GM12875 (cell line): ENCODE results near the gene RASGEF1B.

Experiments
- H3K4me3 ChIP-seq: one replicate; pipeline ENCODE4 v1.5.1; 2011; ENCODE audit warnings: low read depth, low read length, control low read depth
- TF ChIP-seq, protein P1 (sequence below): IDR thresholded peaks from 2 replicates; pipeline ENCODE4 v1.5.1; 2011; ENCODE audit warnings: low read depth, mild to moderate bottlenecking, control low read depth, inconsistent platforms, low read length, moderate library complexity, borderline replicate concordance; ENCODE audit not compliant: insufficient read depth

RASGEF1B gene

DNA sequence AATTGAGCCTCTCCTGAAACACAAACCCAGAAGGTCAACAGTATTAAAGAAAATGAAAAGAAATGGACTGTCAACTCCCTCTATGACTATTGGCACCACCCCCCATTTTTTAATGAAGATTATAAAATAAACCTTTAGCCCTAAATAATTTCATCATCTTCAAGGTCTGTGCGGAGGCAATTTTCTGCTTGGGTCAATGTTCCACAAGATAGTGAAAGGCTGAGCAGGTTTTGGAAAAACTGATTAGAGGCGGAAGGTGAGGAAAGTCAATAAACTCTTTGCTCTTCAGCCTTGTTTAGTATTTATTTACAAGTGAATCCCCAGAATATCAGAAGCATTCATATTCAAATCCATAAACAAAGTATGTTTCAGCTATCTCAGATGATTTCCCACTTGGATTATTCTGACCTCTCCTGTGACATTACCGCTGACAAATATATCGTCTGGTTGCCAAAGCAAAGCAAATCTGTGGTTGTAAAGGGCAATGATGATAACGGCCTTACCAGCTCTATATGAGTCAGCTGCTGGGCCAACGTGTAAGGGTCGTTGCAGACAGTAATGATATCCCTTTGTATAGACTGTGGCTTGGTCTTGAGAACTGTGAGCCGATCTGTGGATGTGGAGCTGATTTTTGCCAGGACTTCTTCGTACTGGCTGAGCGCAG is 24.0 kb downstream of the RASGEF1B start:
- no peak overlapping the region for H3K4me3 ChIP-seq
- TF ChIP-seq, protein P1, sequence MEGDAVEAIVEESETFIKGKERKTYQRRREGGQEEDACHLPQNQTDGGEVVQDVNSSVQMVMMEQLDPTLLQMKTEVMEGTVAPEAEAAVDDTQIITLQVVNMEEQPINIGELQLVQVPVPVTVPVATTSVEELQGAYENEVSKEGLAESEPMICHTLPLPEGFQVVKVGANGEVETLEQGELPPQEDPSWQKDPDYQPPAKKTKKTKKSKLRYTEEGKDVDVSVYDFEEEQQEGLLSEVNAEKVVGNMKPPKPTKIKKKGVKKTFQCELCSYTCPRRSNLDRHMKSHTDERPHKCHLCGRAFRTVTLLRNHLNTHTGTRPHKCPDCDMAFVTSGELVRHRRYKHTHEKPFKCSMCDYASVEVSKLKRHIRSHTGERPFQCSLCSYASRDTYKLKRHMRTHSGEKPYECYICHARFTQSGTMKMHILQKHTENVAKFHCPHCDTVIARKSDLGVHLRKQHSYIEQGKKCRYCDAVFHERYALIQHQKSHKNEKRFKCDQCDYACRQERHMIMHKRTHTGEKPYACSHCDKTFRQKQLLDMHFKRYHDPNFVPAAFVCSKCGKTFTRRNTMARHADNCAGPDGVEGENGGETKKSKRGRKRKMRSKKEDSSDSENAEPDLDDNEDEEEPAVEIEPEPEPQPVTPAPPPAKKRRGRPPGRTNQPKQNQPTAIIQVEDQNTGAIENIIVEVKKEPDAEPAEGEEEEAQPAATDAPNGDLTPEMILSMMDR, result no peak

DNA sequence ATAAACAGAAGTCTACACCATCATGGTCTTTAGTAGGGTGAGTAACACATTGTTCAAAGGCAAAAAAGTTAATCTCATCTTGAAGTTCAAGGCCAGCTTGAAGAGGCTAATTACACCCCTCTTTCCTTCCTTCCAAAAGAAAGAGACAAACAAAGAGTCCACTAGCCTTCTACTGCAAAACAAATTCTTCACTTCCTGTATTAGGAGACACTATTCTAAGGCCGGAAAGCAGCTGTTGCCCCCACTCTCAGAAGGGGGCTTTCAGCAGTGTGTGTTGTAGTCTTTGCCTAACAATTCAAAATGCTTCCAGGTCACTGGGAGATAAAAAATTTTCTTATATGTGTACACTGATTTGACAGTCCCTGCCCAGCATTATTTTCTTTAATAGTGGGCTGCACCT is 25.1 kb downstream of the RASGEF1B start:
- TF ChIP-seq, protein P1, result no peak
- H3K4me3 ChIP-seq, result no peak overlapping the region

DNA sequence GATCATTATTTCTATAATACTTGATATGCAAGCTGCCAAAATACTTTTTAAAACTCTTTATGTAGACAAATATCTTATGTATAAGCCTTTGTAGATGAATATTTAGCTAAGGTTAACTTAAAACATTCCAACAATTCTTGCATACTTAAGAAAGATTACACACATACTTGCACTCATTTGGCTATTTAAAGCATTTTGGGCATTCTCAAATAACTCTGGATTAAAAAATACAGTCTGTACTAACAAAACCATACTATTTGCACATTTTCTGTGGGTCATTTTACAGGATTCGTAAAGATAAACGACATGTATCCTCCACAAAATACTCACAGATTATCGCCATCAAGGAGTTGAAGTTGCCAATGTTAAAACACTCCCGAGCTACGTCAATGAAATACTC is 26.5 kb downstream of the RASGEF1B start:
- H3K4me3 ChIP-seq, result no peak overlapping the region
- TF ChIP-seq, protein P1, result no peak

DNA sequence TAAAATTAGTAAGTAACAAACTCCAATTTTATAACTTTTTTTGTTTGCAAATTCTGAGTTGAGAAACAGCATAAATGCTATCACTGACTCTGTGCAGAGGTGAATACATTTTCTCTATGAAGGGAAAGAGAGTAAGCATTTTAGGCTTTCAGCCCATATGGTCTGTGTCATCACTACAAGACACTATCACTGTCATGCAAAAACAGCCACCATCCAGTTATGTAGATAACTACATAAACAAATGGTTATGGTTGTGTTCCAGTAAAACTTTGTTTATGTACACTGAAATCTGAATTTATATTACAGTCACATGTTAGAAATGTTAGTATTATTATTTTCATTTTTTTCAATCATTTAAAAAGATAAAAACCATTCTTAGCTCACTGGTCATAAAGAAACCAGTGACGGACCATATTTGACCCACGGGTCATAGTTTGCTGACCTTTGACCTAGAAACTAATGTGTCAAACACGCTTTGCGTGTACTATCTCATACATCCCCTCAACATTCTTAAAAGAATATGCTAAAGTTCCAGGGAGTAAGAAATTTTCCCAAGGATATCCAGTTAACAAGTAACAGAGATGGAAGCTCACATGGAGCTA is 29.1 kb downstream of the RASGEF1B start:
- TF ChIP-seq, protein P1, result no peak
- no peak overlapping the region for H3K4me3 ChIP-seq

DNA sequence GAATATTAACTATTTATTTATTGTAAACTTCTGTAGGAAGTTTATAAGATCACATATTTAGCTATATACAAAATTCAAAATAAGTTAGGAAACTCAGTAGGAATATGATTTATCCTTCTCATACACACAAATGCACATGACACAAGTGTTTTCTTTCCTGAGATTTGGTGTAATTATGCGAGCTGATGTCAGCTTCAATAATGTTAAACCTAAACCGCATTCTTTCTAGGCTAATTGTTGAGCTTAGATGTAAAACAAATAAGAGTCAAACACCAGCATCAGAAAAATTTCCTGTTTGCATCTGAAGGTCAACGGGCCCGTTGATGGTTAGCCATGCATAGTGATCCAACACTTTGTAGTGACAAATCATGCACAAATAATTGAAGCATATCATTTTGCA is 30.8 kb downstream of the RASGEF1B start:
- TF ChIP-seq, protein P1, result no peak
- H3K4me3 ChIP-seq, result no peak overlapping the region

DNA sequence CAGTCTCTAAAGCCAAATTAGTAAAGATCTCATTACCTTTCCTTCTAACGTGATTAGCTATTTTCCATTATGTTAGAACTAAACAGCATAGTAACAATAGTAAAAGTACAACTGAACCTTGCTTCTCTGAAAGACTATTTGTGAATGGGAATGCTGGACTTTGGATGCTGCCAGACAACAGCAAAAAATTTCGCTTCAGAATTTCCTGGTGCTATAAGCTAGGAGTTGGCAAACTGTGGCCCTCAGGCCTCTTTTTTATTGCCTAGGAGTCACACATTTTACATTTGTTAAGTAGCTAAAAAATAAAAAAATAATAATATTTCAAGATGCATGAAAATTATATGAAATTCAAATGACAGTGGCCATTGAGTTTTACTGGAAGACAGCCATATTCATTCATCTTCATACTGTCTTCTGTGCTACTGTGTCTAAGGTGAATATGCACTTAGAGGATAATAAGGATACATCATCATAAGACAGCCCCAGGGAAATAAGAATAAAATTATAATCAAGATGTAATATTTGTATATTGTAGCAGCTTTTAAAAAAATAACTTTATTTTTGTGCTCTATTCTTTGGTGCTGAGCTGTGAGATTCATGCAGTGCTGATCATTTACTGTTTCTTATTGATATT is 34.6 kb downstream of the RASGEF1B start:
- H3K4me3 ChIP-seq, result no peak overlapping the region
- TF ChIP-seq, protein P1, result no peak

DNA sequence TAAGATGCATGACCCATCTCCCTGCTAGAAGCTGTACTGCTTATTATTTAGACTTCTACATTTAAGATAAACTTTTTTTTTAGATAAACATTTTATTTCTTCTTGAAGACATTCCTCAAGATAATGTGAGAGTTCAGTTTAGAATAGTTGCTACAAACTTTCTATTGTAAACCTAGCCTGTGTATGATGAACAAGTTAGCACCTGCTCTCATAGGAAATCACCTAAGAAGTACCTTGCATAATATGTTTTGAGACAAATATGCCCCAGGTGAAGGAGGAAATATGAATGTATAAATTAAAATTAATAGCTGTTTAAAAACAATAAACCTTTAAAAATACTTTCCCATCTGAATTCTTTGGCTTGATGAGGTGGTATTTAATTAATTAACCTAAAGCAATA is 35.6 kb downstream of the RASGEF1B start:
- TF ChIP-seq, protein P1, result no peak
- H3K4me3 ChIP-seq, result no peak overlapping the region
